Smooth muscle cell (in vitro differentiated cells): ENCODE measurements around the gene JAG2. TPM values are rescaled to one million over a fixed set of nuclear protein-coding genes. Genes with fewer than 3 reads are reported as not detected.

Source experiments
- DNase-seq: peaks from one replicate; lab custom pipeline; 2025; ENCODE audit not compliant: unreplicated experiment; lab: John Stamatoyannopoulos, UW
- H2AFZ ChIP-seq: fragments of 200-600 bp; sonication (generic); 2 replicates; pipeline ENCODE4 v1.6.0; 2016; ENCODE audit warnings: antibody characterized with exemption, low read depth, mild to moderate bottlenecking
- H3F3A ChIP-seq: fragments of 200-600 bp; sonication (generic); 2 replicates; pipeline ENCODE4 v1.6.0; 2017; ENCODE audit warnings: antibody characterized with exemption, low read depth
- H3K27ac ChIP-seq: fragments of 200-600 bp; sonication (generic); 2 replicates; pipeline ENCODE4 v1.5.1; 2016; ENCODE audit warnings: low read depth, mild to moderate bottlenecking
- H3K27me3 ChIP-seq: fragments of 200-600 bp; sonication (generic); 2 replicates; pipeline ENCODE4 v1.6.1; 2016; ENCODE audit warnings: low read depth, mild to moderate bottlenecking
- H3K36me3 ChIP-seq: fragments of 200-600 bp; sonication (generic); 2 replicates; pipeline ENCODE4 v1.5.1; 2016; ENCODE audit warnings: low read depth
- H3K4me1 ChIP-seq: fragments of 200-600 bp; sonication (generic); 2 replicates; pipeline ENCODE4 v1.5.1; 2016; ENCODE audit warnings: low read depth
- H3K4me2 ChIP-seq: fragments of 200-600 bp; sonication (generic); 2 replicates; pipeline ENCODE4 v1.6.0; 2016; ENCODE audit warnings: mild to moderate bottlenecking
- H3K4me3 ChIP-seq: fragments of 200-600 bp; sonication (generic); 2 replicates; pipeline ENCODE4 v1.5.1; 2016; ENCODE audit warnings: mild to moderate bottlenecking
- H3K79me2 ChIP-seq: fragments of 200-600 bp; sonication (generic); 2 replicates; pipeline ENCODE4 v1.6.0; 2016; ENCODE audit warnings: low read depth, mild to moderate bottlenecking
- H3K9ac ChIP-seq: fragments of 200-600 bp; sonication (generic); 2 replicates; pipeline ENCODE4 v1.6.0; 2016; ENCODE audit warnings: low read depth
- H3K9me3 ChIP-seq: fragments of 200-600 bp; sonication (generic); replicated peaks from 2 replicates; pipeline ENCODE4 v1.5.1; 2016; ENCODE audit warnings: low read depth
- H4K20me1 ChIP-seq: fragments of 200-600 bp; sonication (generic); 2 replicates; pipeline ENCODE4 v1.6.0; 2016; ENCODE audit warnings: low read depth
- CTCF ChIP-seq: fragments of 200-600 bp; sonication (generic); IDR thresholded peaks from 2 replicates; pipeline ENCODE4 v1.5.1; 2017; ENCODE audit warnings: borderline replicate concordance, mild to moderate bottlenecking, antibody characterized with exemption; ENCODE audit not compliant: insufficient read depth, poor library complexity, severe bottlenecking
- WGBS: methylation state at CpG from one replicate; pipeline ENCODE4 v1.1.7; 2016; ENCODE audit warnings: low lambda C conversion rate; 5-methylcytosine and 5-hydroxymethylcytosine counted together
- polyA plus RNA-seq: library from polyadenylated mRNA; unstranded; fragments of >200 nt; fragmentation: Nextera tagmentation; extraction: Ambion mirVana; gene quantifications from 2 replicates; pipeline ENCODE4 v1.2.1, GENCODE V29; 2016
- total RNA-seq: library from RNA; depleted of rRNA; stranded (reverse); fragments of >200 nt; gene quantifications from 2 replicates; pipeline ENCODE4 v1.2.3, GENCODE V29; 2014

The JAG2 gene
- total and polyA plus RNA-seq, 2 experiments from 2014 or later = 5.0 to 5.8 TPM

DNA sequence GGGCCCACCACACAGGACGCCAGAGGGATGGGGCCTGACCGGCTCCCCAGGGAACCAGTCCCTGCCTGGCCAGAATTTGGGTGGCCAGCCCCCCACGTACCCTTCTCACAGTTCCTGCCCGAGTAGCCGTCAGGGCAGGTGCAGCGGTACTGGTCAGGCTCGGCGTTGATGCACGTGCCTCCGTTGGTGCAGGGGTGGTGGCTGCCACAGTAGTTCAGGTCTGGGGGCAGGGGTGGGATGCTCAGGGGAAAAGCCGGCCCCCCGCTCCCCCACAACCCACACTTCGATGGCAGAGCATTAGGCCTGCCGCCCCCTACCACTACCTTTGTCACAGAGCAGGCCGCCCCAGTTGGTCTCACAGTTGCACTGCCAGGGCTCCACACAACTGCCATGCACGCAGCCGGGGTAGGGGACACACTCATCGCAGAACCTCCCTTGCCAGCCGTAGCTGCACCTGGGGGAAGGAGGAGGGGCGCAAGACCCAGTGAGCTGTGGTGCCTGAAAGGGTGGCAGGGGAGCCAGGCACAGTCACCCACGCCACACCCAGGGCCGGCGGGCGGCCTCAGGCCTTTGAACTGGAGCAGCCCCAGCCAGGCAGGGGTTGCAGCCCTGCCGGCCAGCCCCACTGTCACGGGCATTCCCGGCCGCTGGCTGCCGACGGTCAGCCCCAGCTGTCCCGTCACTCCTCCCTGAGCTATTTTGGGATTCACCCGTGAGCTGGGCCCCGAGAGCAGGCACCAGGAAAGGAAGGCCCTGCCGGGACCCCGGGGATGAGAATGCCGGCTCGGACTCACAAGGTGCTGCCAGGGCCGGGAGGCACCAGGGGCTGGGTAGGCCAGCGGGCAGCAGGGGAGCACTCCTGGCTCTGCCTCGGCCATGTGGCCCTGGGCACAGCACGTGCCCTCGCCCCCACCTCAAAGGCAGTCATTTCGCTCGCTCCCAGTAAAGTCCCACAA is 16.5 kb downstream of the JAG2 start:
- WGBS = 95% methylated on average over 42 of the region's 44 CpGs
- DNase-seq = no peak
- Histone ChIP-seq H3K27ac (no peak overlapping the region), H3F3A (no peaks in the 10 kb centered on the region), H3K36me3 (no peaks in the 10 kb centered on the region), H2AFZ (no peak overlapping the region), H3K79me2 (no peaks in the 10 kb centered on the region), H4K20me1 (peaks cover 2% of the 10 kb centered on the region), H3K27me3 (no peaks in the 10 kb centered on the region), H3K9ac (no peak overlapping the region), H3K4me2 (no peak overlapping the region), H3K4me3 (no peak overlapping the region), H3K9me3 (no peaks in the 10 kb centered on the region), H3K4me1 (no peaks in the 10 kb centered on the region)
- TF ChIP-seq CTCF = no peak

- Histone ChIP-seq H3K4me3 (no peak overlapping the region), H3F3A (no peaks in the 10 kb centered on the region), H3K79me2 (no peaks in the 10 kb centered on the region), H3K9me3 (no peaks in the 10 kb centered on the region), H3K27me3 (no peaks in the 10 kb centered on the region), H3K9ac (no peak overlapping the region), H3K27ac (no peak overlapping the region), H3K4me1 (no peaks in the 10 kb centered on the region), H4K20me1 (no peaks in the 10 kb centered on the region), H3K36me3 (no peaks in the 10 kb centered on the region), H3K4me2 (no peak overlapping the region), H2AFZ (no peak overlapping the region)
- no peak for DNase-seq
- TF ChIP-seq CTCF = no peak
- WGBS = 95% methylated on average over 25 of the region's 37 CpGs
Measured at GRCh38 chr14:105151084-105151837, 17.3 kb downstream of the JAG2 start.

GRCh38 chr14:105150368-105151083 is 18.1 kb downstream of the JAG2 start:
- no peak overlapping the region for H3K27ac ChIP-seq
- DNase-seq = no peak
- no peaks in the 10 kb centered on the region for H4K20me1 ChIP-seq
- H3F3A ChIP-seq = no peaks in the 10 kb centered on the region
- H3K4me2 ChIP-seq = no peak overlapping the region
- H3K9ac ChIP-seq = no peak overlapping the region
- H3K4me3 ChIP-seq = no peak overlapping the region
- H3K9me3 ChIP-seq = no peaks in the 10 kb centered on the region
- TF ChIP-seq CTCF = no peak
- H3K4me1 ChIP-seq = no peaks in the 10 kb centered on the region
- H3K36me3 ChIP-seq = no peaks in the 10 kb centered on the region
- H3K27me3 ChIP-seq = no peaks in the 10 kb centered on the region
- H3K79me2 ChIP-seq = no peaks in the 10 kb centered on the region
- WGBS = 94% methylated on average over 26 of the region's 35 CpGs
- no peak overlapping the region for H2AFZ ChIP-seq
